DMS79 (cell line): ENCODE results near the gene NSD2.
"Not testable (repeated sequence)": the region's sequence is repeated elsewhere in the genome, so short reads cannot be mapped to it uniquely, and the experiment has no call there.

Experiments used
- DNase-seq: peaks from one replicate; lab custom pipeline; 2025; lab: John Stamatoyannopoulos, UW

The NSD2 gene

GRCh38 chr4:1842339-1842895, 28.8 kb upstream of the NSD2 start:
- DNase-seq, result no peak

GRCh38 chr4:1842993-1843448, 28.2 kb upstream of the NSD2 start:
- no peak for DNase-seq

DNA sequence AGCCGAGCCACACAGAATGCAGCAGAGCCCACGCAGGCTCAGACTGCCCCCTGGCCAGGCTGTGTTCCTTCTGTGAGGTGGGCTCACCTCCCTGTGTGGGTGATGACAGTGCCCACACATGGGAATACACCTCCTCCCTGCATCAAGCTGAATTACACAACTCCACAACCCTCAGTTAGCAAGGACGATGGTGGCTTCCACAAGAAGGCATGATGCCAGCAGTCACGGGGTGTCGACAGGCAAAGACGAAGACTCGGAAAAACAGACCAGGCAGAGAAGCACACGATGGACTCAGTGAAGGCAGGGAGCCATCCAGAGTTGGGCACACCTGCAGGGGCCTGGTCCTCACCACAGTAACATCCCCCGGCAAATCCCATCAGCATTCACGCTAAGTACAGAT, 27.3 kb upstream of the NSD2 start:
- DNase-seq, result no peak

- not testable (repeated sequence) for DNase-seq
Measured at GRCh38 chr4:1844618-1845017, 26.6 kb upstream of the NSD2 start.

- DNase-seq, result no peak
Measured at GRCh38 chr4:1846580-1846979, 24.6 kb upstream of the NSD2 start.

DNA sequence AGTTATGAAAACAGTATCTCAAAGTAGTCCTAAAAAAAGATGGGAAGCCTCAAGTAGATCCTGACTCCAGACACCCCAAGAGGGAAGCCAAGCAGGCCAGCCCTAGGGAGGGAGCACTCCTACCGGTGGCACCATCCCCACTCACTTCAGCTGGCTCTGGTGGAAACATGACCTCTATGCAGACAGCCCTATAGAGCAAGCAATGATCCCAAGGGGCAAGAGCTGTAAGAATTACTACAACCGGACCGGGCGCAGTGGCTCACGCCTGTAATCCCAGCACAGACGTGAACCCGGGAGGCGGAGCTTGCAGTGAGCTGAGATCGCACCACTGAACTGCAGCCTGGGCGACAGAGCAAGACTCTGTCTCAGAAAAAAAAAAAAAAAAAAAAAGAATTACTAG, 20.9 kb upstream of the NSD2 start:
- no peak for DNase-seq

DNA sequence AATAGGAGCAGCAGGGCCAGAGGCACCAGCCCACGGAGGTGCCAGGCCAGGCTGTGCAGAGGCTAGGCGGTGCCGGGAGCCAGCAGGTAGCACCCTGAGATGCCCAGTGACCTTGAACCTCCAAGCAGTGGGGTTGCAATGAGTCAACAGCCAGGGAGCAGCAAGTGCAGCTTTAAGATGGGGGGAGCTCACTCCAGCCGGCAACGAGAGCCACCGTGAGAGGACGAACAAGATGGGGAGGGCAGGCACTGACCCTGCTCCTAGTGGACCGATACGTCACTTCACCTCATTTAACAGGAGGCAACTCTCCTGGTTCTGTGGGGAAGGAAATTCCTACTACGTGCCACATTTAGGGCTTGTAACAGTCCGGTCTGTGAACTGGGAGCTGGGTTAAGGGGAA, 20.0 kb upstream of the NSD2 start:
- DNase-seq, result no peak

- DNase-seq, result no peak
Measured at GRCh38 chr4:1851575-1852410, 19.4 kb upstream of the NSD2 start.

GRCh38 chr4:1852904-1853623, 18.1 kb upstream of the NSD2 start:
- DNase-seq, result no peak

- no peak for DNase-seq
Measured at GRCh38 chr4:1854752-1855151, 16.4 kb upstream of the NSD2 start.

DNA sequence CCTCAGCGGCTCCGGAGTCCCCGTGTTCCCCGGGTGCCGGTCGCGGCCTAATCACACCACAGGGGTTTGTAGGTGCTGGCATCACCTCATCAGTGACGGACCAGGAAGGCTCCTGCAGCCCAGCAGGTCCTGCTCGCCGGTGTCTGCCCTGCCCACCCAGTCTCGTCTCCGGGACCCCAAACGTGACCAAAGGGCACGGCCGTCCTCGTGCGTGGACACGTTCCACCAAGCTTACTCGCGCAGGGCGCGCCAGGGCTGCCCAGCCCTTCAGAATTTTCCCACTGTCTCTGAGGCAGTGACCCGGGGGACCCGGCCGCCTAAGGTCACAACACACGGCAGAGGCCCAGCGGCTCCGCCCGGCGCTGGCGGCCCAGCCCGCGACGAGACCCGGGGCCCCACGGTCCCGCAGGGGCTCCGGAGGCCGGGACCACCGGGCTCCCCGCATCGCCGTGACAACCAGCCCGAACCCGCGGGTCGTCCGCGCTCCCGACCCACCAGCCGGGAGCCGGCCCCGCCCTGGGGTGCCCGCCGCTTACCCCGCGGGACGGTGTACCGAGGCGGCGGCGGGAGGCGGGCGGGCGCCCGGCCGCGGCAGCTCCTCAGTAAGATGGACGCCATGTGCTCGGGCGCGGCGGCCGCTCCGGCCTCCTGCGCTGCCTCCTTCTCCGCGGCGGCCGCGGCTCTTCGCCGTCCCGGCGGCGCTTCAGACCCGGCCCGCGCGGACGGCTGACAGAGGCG, 15.7 kb upstream of the NSD2 start:
- DNase-seq, result no peak

- DNase-seq, result peak; percentile 50
Measured at GRCh38 chr4:1856071-1856942, 14.9 kb upstream of the NSD2 start, which contains the start of gene LETM1. Gene LETM1 (minus strand): TSS chr4:1856156. CDS start chr4:1855950, 206 bp downstream.

- no peak for DNase-seq
Measured at GRCh38 chr4:1856943-1857699, 14.1 kb upstream of the NSD2 start.

GRCh38 chr4:1857931-1858330, 13.3 kb upstream of the NSD2 start:
- DNase-seq, result no peak

DNA sequence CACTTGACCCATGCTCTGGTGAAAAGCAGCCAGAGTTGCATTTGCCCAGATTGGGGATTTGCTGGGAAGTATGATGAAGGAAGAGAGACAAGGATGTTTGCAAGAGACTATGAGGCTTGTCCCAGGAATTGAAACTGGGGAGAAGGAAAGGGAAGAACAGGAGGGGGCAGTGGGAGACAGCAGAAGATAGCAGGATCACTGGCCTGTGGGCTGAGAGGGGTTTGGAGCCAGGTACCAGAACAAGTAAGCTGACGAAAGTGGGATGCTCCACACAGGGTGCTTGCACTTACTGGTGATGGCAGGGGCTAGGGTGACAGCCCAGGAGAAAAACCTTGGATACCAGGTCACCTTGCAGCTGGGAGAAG, 11.8 kb upstream of the NSD2 start:
- no peak for DNase-seq

DNA sequence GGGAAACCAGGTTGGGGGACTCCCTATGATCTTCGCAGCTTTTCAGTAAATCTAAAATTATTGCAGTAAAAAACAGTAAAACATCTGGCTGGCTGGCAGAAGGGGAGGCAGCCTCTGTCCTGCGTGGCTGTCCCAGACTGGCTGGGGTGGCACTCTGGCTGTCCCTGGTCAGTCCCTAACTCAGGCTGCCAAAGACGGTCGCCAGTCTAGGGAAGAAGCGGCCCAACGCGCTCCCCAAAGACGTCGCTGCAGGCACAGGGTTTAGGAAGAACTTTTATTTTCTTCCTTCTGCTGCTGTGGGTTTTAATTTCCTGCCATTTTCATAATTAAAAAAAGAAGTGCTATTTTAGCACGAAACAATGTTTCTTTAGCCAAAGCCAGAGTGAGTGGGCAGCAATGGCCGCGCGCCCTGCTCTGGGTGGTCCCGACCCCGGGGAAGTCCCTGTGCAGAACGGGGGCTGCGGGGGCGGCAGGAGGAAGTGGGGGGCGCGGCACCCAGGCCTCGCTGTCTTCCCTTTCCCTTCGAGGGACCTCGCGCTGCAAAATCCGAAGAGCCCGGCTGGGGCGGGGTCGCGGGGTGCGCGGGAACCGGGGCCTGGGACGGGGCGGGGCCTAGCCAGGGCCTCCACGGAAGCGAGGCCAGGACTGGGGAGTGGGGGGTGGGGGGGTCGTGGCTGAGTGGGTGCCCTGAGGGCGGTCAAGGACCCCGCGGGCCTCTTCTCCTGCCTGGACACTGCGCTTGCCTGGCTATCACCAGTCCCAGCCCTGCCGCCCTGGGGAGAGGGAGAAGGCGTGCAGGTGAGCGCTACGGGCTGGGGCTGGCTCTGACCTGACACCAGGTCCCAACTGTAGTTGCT, 8.9 kb upstream of the NSD2 start:
- no peak for DNase-seq

DNA sequence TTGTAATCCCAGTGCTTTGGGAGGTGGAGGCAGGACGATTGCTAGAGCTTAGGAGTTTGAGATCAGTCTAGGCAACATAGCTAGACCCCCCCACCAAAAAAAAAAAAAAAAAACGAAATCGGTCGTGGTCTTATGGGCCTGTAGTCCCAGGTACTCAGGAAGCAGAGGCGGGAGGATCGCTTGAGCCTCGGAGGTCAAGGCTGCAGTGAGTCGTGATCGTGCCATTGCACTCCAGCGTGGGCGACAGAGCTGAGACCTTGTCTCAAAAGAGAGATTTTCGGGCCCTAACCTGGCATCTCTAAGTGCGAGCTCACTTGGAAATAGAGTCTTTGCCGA, 8.3 kb upstream of the NSD2 start:
- DNase-seq, result no peak

DNA sequence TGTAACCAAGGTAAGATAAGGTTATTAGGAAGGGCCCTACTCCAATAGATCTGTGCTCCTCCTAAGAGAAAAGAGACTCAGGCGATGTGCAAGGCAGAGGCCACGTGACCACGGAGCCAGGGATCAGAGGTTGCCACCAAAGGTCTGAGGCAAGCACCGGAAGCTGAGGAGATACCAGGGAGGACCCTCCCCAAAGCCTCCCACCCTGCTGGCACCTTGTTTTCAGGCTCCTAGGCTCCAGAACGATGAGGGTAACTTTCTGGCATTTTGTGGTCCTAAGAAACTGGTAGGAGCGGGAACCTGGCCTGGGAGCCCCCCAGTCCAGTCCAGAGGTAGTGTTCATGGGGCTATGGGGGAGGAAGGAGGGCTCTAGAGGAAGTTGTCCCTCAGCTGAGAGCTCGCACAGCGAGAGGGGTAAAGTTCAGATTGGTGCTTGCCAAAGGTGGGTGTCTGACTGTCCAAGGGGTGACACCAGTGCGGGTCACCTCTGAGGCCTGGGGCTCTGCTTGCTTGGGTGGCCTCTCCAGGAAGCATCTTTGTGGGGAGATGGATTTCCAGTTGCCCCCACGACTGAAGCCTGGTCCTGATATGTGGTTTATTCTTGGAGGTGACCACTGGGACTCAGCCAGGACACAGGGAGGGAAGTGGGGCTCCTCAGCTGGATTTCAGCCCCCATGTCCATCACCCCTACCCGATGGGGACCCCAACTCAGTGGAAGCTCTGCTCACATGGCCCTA, 7.7 kb upstream of the NSD2 start:
- no peak for DNase-seq
